ENCODE results near the gene NLRP12.

- TF ChIP-seq CTCF (IDR thresholded peaks at IDR 0.05) (no peak), EP300 (IDR thresholded peaks at IDR 0.05) (no peak)
These were observed 11.8 kb downstream of the NLRP12 start for GRCh38 chr19:53812335-53812734.

Data from ovary (tissue), 3 donors.